Osteoblast (primary cell): ENCODE measurements around the gene TNRC18. TPM values are rescaled to one million over a fixed set of nuclear protein-coding genes. Genes with fewer than 3 reads are reported as not detected.
"Not testable (repeated sequence)": the region's sequence is repeated elsewhere in the genome, so short reads cannot be mapped to it uniquely, and the experiment has no call there.

ENCODE experiments used
- DNase-seq: peaks from one replicate; pipeline ENCODE4 v3.0.0; 2011; ENCODE audit warnings: low spot score, mixed read lengths; ENCODE audit not compliant: insufficient read length; ENCODE audit errors: missing footprints
- H2AFZ ChIP-seq: 2 replicates; pipeline ENCODE4 v1.6.0; 2011; ENCODE audit warnings: mild to moderate bottlenecking, low read length
- H3K27ac ChIP-seq: 2 replicates; pipeline ENCODE4 v1.5.1; 2011; ENCODE audit warnings: mild to moderate bottlenecking, low read depth, low read length, moderate library complexity
- H3K27me3 ChIP-seq: 2 replicates; pipeline ENCODE4 v1.6.0; 2012; ENCODE audit warnings: mild to moderate bottlenecking, control low read depth, inconsistent platforms, low read length, moderate library complexity; ENCODE audit not compliant: insufficient read depth
- H3K36me3 ChIP-seq: 2 replicates; pipeline ENCODE4 v1.5.1; 2011; ENCODE audit warnings: mild to moderate bottlenecking, low read length, control low read depth, moderate library complexity; ENCODE audit not compliant: insufficient read depth
- H3K4me1 ChIP-seq: 2 replicates; pipeline ENCODE4 v1.5.1; 2011; ENCODE audit warnings: mild to moderate bottlenecking, low read length, control low read depth, moderate library complexity; ENCODE audit not compliant: insufficient read depth
- H3K4me2 ChIP-seq: 2 replicates; pipeline ENCODE4 v1.6.0; 2011; ENCODE audit warnings: mild to moderate bottlenecking, low read length; ENCODE audit not compliant: insufficient read depth
- H3K4me3 ChIP-seq: fragments of 200-600 bp; sonication (generic); 3 replicates; pipeline ENCODE4 v1.5.1; 2012; ENCODE audit warnings: mild to moderate bottlenecking, low read length, inconsistent platforms; ENCODE audit not compliant: insufficient read depth
- H3K79me2 ChIP-seq: 2 replicates; pipeline ENCODE4 v1.6.0; 2012; ENCODE audit warnings: mild to moderate bottlenecking, low read length, control low read depth, inconsistent platforms; ENCODE audit not compliant: insufficient read depth
- H3K9me3 ChIP-seq: 2 replicates; pipeline ENCODE4 v1.5.1; 2011; ENCODE audit warnings: low read depth, low read length, control low read depth
- H4K20me1 ChIP-seq: 2 replicates; pipeline ENCODE4 v1.6.0; 2012; ENCODE audit warnings: mild to moderate bottlenecking, low read length, control low read depth; ENCODE audit not compliant: insufficient read depth
- CTCF ChIP-seq: IDR thresholded peaks from 2 replicates; pipeline ENCODE4 v1.5.1; 2011; ENCODE audit warnings: mild to moderate bottlenecking, low read depth, low read length, moderate library complexity; ENCODE audit errors: extremely low read depth
- total RNA-seq: library from RNA; depleted of rRNA; stranded (reverse); fragments of >200 nt; gene quantifications from 2 replicates; pipeline ENCODE4 v1.2.3, GENCODE V29; 2012

Gene TNRC18
- total RNA-seq, 1 donor: 83.6 TPM

GRCh38 chr7:5362466-5362865 is 61.2 kb downstream of the TNRC18 start:
- Histone ChIP-seq H3K9me3 (no peaks in the 10 kb centered on the region), H3K4me1 (peaks cover 5% of the 10 kb centered on the region), H3K27me3 (no peaks in the 10 kb centered on the region), H3K4me3 (no peak overlapping the region), H3K79me2 (peaks cover 92% of the 10 kb centered on the region), H2AFZ (no peak overlapping the region), H3K27ac (no peak overlapping the region), H4K20me1 (peaks cover 59% of the 10 kb centered on the region), H3K36me3 (peaks cover 56% of the 10 kb centered on the region), H3K4me2 (no peak overlapping the region)
- DNase-seq: peak; percentile 50
- TF ChIP-seq CTCF: no peak

DNA sequence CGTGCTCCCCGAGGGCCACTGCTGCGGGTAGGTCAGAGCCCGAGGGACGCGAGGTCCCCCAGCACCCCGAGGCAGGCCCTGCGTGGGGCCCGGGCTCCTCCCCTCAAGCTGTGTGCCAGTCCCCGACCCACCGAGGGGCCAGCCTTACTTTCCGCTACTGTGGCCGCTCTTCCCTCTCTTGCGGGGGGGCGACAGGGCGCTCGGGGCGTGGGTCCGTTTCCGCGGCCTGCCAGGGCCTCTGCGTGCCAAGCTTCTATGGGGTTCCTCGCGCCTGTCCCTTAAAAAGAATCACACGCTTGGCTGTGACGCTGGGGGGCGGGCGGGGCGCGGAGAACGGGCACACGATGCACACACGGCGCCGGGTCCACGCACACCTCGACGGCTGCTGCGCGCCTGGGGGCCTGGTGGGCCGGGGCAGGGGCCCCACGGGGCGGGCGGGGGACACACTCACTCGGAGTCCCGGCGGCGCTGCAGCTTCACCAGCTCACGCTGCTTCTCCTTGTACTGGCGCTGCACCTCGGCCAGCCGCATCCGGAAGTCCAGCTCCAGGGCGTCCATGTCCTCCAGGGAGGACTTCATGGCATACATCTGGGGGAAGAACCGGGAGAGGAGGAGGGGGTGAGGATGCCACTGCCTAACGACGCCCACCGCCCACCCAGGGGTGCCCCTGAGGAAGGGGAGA is 62.0 kb downstream of the TNRC18 start:
- peaks cover 61% of the 10 kb centered on the region for H3K36me3 ChIP-seq

GRCh38 chr7:5360971-5361370 is 62.7 kb downstream of the TNRC18 start:
- no peak for TF ChIP-seq CTCF

More for the DNA sequence above, 62.0 kb downstream of the TNRC18 start:
- H3K27me3 ChIP-seq: no peaks in the 10 kb centered on the region
- peaks cover 1% of the 10 kb centered on the region for H3K4me1 ChIP-seq
- H3K4me2 ChIP-seq: no peak overlapping the region
- peaks cover 92% of the 10 kb centered on the region for H3K79me2 ChIP-seq
- no peak overlapping the region for H3K4me3 ChIP-seq
- H4K20me1 ChIP-seq: peaks cover 55% of the 10 kb centered on the region
- H3K9me3 ChIP-seq: no peaks in the 10 kb centered on the region
- H3K27ac ChIP-seq: no peak overlapping the region
- H2AFZ ChIP-seq: no peak overlapping the region
- TF ChIP-seq CTCF: no peak
- peak; percentile 65 for DNase-seq

DNA sequence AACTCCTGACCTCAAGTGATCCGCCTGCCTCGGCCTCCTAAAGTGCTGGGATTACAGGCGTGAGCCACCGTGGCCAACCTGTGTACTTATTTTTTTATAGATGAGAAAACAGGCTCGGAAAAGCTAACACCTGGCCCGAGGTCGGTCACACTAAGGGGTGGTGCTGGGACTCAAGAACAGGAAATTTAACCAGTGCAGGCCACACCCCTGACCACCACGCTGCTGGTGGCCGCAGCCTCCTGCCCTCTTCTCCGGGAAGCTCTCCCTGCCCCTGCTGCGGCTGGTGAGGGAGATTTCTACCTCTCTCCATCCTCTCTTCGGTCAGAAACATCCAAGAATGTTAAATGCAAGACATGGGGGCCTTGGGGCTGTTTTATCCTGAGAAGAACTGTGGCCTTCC is 63.2 kb downstream of the TNRC18 start:
- peaks cover 91% of the 10 kb centered on the region for H3K79me2 ChIP-seq
- no peaks in the 10 kb centered on the region for H3K9me3 ChIP-seq
- no peak overlapping the region for H2AFZ ChIP-seq
- H4K20me1 ChIP-seq: peaks cover 51% of the 10 kb centered on the region
- H3K27me3 ChIP-seq: no peaks in the 10 kb centered on the region
- no peak for TF ChIP-seq CTCF
- DNase-seq: peak; percentile 65
- H3K4me3 ChIP-seq: no peak overlapping the region
- H3K36me3 ChIP-seq: peaks cover 67% of the 10 kb centered on the region
- H3K4me1 ChIP-seq: no peaks in the 10 kb centered on the region
- H3K27ac ChIP-seq: no peak overlapping the region
- H3K4me2 ChIP-seq: no peak overlapping the region

More at GRCh38 chr7:5360971-5361370, 62.7 kb downstream of the TNRC18 start:
- DNase-seq: peak; percentile 46
- Histone ChIP-seq H3K79me2 (peaks cover 92% of the 10 kb centered on the region), H3K4me2 (no peak overlapping the region), H3K36me3 (peaks cover 66% of the 10 kb centered on the region), H3K27ac (no peak overlapping the region), H3K4me1 (no peaks in the 10 kb centered on the region), H3K9me3 (no peaks in the 10 kb centered on the region), H3K4me3 (no peak overlapping the region), H4K20me1 (peaks cover 52% of the 10 kb centered on the region), H2AFZ (no peak overlapping the region), H3K27me3 (no peaks in the 10 kb centered on the region)

DNA sequence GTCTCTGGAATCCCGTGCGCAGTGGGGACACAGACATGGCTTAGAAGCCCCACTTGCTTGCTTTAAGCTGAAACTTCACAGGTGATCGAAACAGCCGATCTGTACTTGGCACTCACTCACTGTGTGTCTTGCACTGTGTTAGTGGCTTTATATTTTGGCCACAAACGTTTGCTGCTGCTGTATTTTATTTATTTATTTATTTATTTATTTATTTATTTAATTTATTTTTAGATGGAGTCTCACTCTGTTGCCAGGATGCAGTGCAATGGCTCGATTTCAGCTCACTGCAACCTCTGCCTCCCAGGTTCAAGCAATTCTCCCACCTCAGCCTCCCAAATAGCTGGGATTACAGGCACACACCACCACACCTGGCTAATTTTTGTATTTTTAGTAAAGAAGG is 63.6 kb downstream of the TNRC18 start:
- H2AFZ ChIP-seq, DNase-seq, H3K4me1 ChIP-seq, H3K4me3 ChIP-seq, H3K27ac ChIP-seq, H3K4me2 ChIP-seq, H3K27me3 ChIP-seq, H3K9me3 ChIP-seq: not testable (repeated sequence)
- Histone ChIP-seq H4K20me1 (peaks cover 51% of the 10 kb centered on the region), H3K79me2 (peaks cover 91% of the 10 kb centered on the region), H3K36me3 (peaks cover 67% of the 10 kb centered on the region)
